IMR-90 (cell line): ENCODE results near the gene LAMC2. TPM values are rescaled to one million over a fixed set of nuclear protein-coding genes. Genes with fewer than 3 reads are reported as not detected.

Experiments used
- ATAC-seq: fragments of 200-7000 bp; cut with Tn5 transposase; 2 replicates; pipeline ENCODE4 v1.9.1; 2020; ENCODE audit warnings: low read depth, mild to moderate bottlenecking, moderate library complexity
- BruUV-seq: library from RNA; stranded (reverse); fragments of 400-500 nt; replicated peaks from 2 replicates; lab custom pipeline; 2021; lab: Mats Ljungman, UMichigan
- CTCF ChIA-PET: fragments of 300-600 bp; formaldehyde crosslinking; extraction: SDS; loops from one replicate; lab custom pipeline; 2021; ENCODE audit warnings: antibody characterized with exemption; lab: Yijun Ruan, JAX
- POLR2A ChIA-PET: fragments of 300-600 bp; sonication (Branson Sonifier 250); formaldehyde crosslinking; loops from one replicate; lab custom pipeline; 2022; ENCODE audit warnings: antibody characterized with exemption; ENCODE audit not compliant: unreplicated experiment; lab: Charles Lee
- DNase-seq: peaks from one replicate; pipeline ENCODE4 v3.0.0; 2013
- H2AFZ ChIP-seq: replicated peaks from 2 replicates; pipeline ENCODE3; 2013; ENCODE audit warnings: low read length, mild to moderate bottlenecking; ENCODE audit not compliant: poor library complexity
- H2AK5ac ChIP-seq: 2 replicates; pipeline ENCODE4 v1.6.1; 2013; ENCODE audit warnings: low read depth, low read length, inconsistent platforms
- H2AK9ac ChIP-seq: replicated peaks from 2 replicates; pipeline ENCODE3; 2013; ENCODE audit warnings: mild to moderate bottlenecking, low read depth, low read length, moderate library complexity; ENCODE audit not compliant: poor library complexity
- H2BK120ac ChIP-seq: 2 replicates; pipeline ENCODE4 v1.6.1; 2013; ENCODE audit warnings: low read depth, low read length, inconsistent platforms
- H2BK15ac ChIP-seq: 3 replicates; pipeline ENCODE4 v1.6.1; 2013; ENCODE audit warnings: low read depth, low read length, inconsistent platforms
- H2BK20ac ChIP-seq: 2 replicates; pipeline ENCODE4 v1.6.1; 2013; ENCODE audit warnings: low read depth, mild to moderate bottlenecking, inconsistent platforms, low read length, moderate library complexity
- H2BK5ac ChIP-seq: 2 replicates; pipeline ENCODE4 v1.6.1; 2013; ENCODE audit warnings: mild to moderate bottlenecking, low read depth, low read length, inconsistent platforms; ENCODE audit not compliant: poor library complexity, severe bottlenecking
- H3K14ac ChIP-seq: replicated peaks from 2 replicates; pipeline ENCODE4 v1.6.1; 2013; ENCODE audit warnings: low read depth, low read length, inconsistent platforms
- H3K18ac ChIP-seq: 2 replicates; pipeline ENCODE4 v1.6.1; 2013; ENCODE audit warnings: low read depth, low read length, control low read depth
- H3K23ac ChIP-seq: 2 replicates; pipeline ENCODE4 v1.6.1; 2013; ENCODE audit warnings: low read depth, low read length, inconsistent platforms
- H3K27ac ChIP-seq: 2 replicates; pipeline ENCODE4 v1.5.1; 2013; ENCODE audit warnings: mild to moderate bottlenecking, control low read depth, low read length; ENCODE audit not compliant: insufficient read depth
- H3K27me3 ChIP-seq: 2 replicates; pipeline ENCODE4 v1.6.1; 2013; ENCODE audit warnings: low read length; ENCODE audit not compliant: control insufficient read depth, insufficient read depth
- H3K36me3 ChIP-seq: 2 replicates; pipeline ENCODE4 v1.6.1; 2013; ENCODE audit warnings: low read length, mixed read lengths; ENCODE audit not compliant: control insufficient read depth, insufficient read depth
- H3K4ac ChIP-seq: 2 replicates; pipeline ENCODE4 v1.6.1; 2013; ENCODE audit warnings: low read depth, low read length, inconsistent platforms
- H3K4me1 ChIP-seq: 2 replicates; pipeline ENCODE4 v1.6.1; 2013; ENCODE audit warnings: low read length, mixed read lengths; ENCODE audit not compliant: control insufficient read depth, insufficient read depth
- H3K4me2 ChIP-seq: 2 replicates; pipeline ENCODE4 v1.6.1; 2013; ENCODE audit warnings: low read depth, mild to moderate bottlenecking, control low read depth, low read length, moderate library complexity
- H3K4me3 ChIP-seq: 2 replicates; pipeline ENCODE4 v1.5.1; 2013; ENCODE audit warnings: low read depth, mild to moderate bottlenecking, control low read depth, low read length, moderate library complexity; ENCODE audit not compliant: insufficient read depth
- H3K56ac ChIP-seq: 2 replicates; pipeline ENCODE4 v1.6.1; 2013; ENCODE audit warnings: low read length, inconsistent platforms; ENCODE audit not compliant: insufficient read depth; ENCODE audit errors: extremely low read depth
- H3K79me1 ChIP-seq, 2 experiments: 2 replicates each; pipeline ENCODE4 v1.6.1; 2013; ENCODE audit warnings: low read length in 2 of 2, inconsistent platforms in 1 of 2, low read depth in 1 of 2
- H3K9ac ChIP-seq: 2 replicates; pipeline ENCODE4 v1.6.1; 2013; ENCODE audit warnings: low read depth, low read length, control low read depth
- H3K9me1 ChIP-seq: 2 replicates; pipeline ENCODE4 v1.6.1; 2013; ENCODE audit warnings: low read length, inconsistent platforms; ENCODE audit not compliant: insufficient read depth
- H3K9me3 ChIP-seq: 2 replicates; pipeline ENCODE4 v1.6.1; 2013; ENCODE audit warnings: low read length; ENCODE audit not compliant: control insufficient read depth, insufficient read depth
- H4K20me1 ChIP-seq: 2 replicates; pipeline ENCODE4 v1.6.1; 2013; ENCODE audit warnings: low read length, inconsistent platforms; ENCODE audit not compliant: insufficient read depth
- H4K5ac ChIP-seq: 2 replicates; pipeline ENCODE4 v1.6.1; 2013; ENCODE audit warnings: mild to moderate bottlenecking, low read depth, low read length, control low read depth
- H4K8ac ChIP-seq, 2 experiments: 2 replicates each; pipeline ENCODE4 v1.6.1; 2013; ENCODE audit warnings: low read depth in 2 of 2, low read length in 2 of 2, control low read depth in 1 of 2, inconsistent platforms in 1 of 2
- H4K91ac ChIP-seq: 2 replicates; pipeline ENCODE4 v1.6.1; 2013; ENCODE audit warnings: low read depth, low read length, inconsistent platforms; ENCODE audit not compliant: insufficient read depth
- CHD1 ChIP-seq: IDR thresholded peaks from 2 replicates; pipeline ENCODE4 v1.6.1; 2012; ENCODE audit warnings: low read depth, low read length, improper control_type of control experiment
- FOS ChIP-seq: fragments of 150-350 bp; IDR thresholded peaks from 2 replicates; pipeline ENCODE4 v1.6.1; 2016; ENCODE audit warnings: low read depth, low read length
- MXI1 ChIP-seq: IDR thresholded peaks from 2 replicates; pipeline ENCODE4 v1.6.1; 2012; ENCODE audit warnings: low read depth, mild to moderate bottlenecking, low read length, moderate library complexity, borderline replicate concordance
- POLR2A ChIP-seq: IDR thresholded peaks from 2 replicates; pipeline ENCODE4 v1.6.1; 2012; ENCODE audit warnings: mild to moderate bottlenecking, low read depth, low read length
- RFX5 ChIP-seq: IDR thresholded peaks from 2 replicates; pipeline ENCODE4 v1.8.0; 2012; ENCODE audit warnings: low read depth, mild to moderate bottlenecking, low read length, moderate library complexity
- WGBS, 2 experiments: methylation state at CpG; one replicate each; pipeline versions ENCODE4 v1.1.5 to v1.1.7; 2013; ENCODE audit warnings: missing lambda C conversion rate in 2 of 2; ENCODE audit not compliant: insufficient read length in 1 of 2; ENCODE audit errors: extremely low coverage in 2 of 2; 5-methylcytosine and 5-hydroxymethylcytosine counted together
- dilution Hi-C: fragments of 300-500 bp; cut with HindIII; formaldehyde crosslinking; loops from one replicate; pipeline ENCODE4 v1.14.3; 2018; ENCODE audit warnings: low sequenced_read_pairs; ENCODE audit not compliant: unreplicated experiment
- in situ Hi-C: fragments of 300-500 bp; cut with MboI; formaldehyde crosslinking; loops from 3 replicates; pipeline ENCODE4 v1.14.3; 2019; ENCODE audit warnings: low sequenced_read_pairs, inconsistent platforms, mixed read lengths
- intact Hi-C: fragments of 100-400 bp; cut with micrococcal nuclease; formaldehyde crosslinking; loops from 2 replicates; pipeline ENCODE4 v1.10.0; 2022
- polyA plus RNA-seq, 3 experiments: library from polyadenylated mRNA; depleted of rRNA; stranded (reverse); fragments of >200 nt; gene quantifications; 2 replicates each; pipeline ENCODE4 v1.2.3, GENCODE V29; 2012; ENCODE audit warnings: low replicate concordance in 1 of 3
- total RNA-seq: library from RNA; depleted of rRNA; stranded (reverse); fragments of >200 nt; gene quantifications from 2 replicates; pipeline ENCODE4 v1.2.3, GENCODE V29; 2012
- TF ChIP-seq, protein P1 (sequence below): fragments of 150-350 bp; IDR thresholded peaks from 2 replicates; pipeline ENCODE4 v1.6.1; 2016; ENCODE audit warnings: low read depth, mild to moderate bottlenecking, low read length, moderate library complexity, borderline replicate concordance

Gene LAMC2
- total and polyA plus RNA-seq, 2 of the 4 experiments (the other 2 are of a cell fraction), result 2.3 to 2.8 TPM

DNA sequence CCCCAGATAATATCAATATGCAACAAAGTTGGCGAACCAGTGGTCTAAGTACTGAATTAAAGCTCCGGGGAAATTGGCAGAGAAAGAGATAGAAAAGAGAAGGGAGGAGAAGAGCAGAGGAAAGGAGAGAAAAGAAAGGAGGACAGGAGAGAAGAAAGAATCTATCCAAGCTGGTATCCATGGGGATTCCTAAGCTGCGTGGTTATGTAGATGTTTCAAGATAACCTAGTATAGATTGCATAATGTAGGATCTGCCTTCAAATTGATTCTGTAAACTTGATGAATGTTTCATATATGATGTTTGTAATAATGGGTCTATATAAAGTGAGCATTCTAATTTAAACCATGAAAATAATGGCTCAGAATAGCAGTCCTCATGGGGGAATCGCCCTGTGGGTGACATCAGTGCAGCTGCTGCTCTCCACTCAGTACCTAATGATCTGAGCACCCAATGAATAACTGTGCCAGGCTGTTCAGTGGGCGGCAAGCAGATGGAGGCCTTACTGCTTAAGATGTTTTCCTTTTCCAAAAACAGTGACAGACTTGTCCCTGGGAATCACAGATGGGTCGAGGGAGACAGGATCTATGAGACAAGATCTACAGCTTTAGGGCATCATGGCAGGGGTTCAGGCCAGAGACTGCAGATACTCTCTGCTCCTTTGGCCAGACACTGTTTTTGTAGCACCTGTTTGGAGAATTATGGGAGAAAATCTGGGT lies 78.0 kb downstream of the LAMC2 start:
- no peak overlapping the region for H2BK5ac ChIP-seq
- ChIA-PET CTCF (no interaction called here), POLR2A (no interaction called here)
- H4K91ac ChIP-seq, result peak overlapping the region; percentile 40; the same call in 1 of the 2 replicates
- WGBS, 2 experiments, result 50% methylated on average over 2 of the region's 6 CpGs; no CpG with 5 or more reads in 1 of the 2 experiments
- H4K5ac ChIP-seq, result no peak overlapping the region
- no peak overlapping the region for H3K4me3 ChIP-seq
- H2BK15ac ChIP-seq, result no peak overlapping the region
- no peak overlapping the region for H4K8ac ChIP-seq
- no peak overlapping the region for H3K4me2 ChIP-seq
- peaks cover 0 to 8% of the 10 kb centered on the region in 2 experiments; a peak in 1 of 4 replicates for H3K79me1 ChIP-seq
- H4K20me1 ChIP-seq, result no peaks in the 10 kb centered on the region
- BruUV-seq, result no TSS peak
- H3K23ac ChIP-seq, result no peak overlapping the region
- H2AK5ac ChIP-seq, result no peak overlapping the region; the same call in 1 of the 2 replicates
- H2BK20ac ChIP-seq, result no peak overlapping the region
- ATAC-seq, result no peak
- in situ Hi-C loops, result no loop called here
- no peaks in the 10 kb centered on the region for H3K9me3 ChIP-seq
- H3K4ac ChIP-seq, result no peak overlapping the region
- H3K9ac ChIP-seq, result no peak overlapping the region
- peaks cover 10% of the 10 kb centered on the region for H3K9me1 ChIP-seq
- no peak overlapping the region for H2BK120ac ChIP-seq
- H3K56ac ChIP-seq, result no peak overlapping the region
- no peak overlapping the region for H2AK9ac ChIP-seq
- peaks cover 6% of the 10 kb centered on the region for H3K4me1 ChIP-seq
- TF ChIP-seq MXI1 (no peak), POLR2A (no peak), CHD1 (no peak), FOS (no peak), RFX5 (no peak)
- TF ChIP-seq, protein P1, sequence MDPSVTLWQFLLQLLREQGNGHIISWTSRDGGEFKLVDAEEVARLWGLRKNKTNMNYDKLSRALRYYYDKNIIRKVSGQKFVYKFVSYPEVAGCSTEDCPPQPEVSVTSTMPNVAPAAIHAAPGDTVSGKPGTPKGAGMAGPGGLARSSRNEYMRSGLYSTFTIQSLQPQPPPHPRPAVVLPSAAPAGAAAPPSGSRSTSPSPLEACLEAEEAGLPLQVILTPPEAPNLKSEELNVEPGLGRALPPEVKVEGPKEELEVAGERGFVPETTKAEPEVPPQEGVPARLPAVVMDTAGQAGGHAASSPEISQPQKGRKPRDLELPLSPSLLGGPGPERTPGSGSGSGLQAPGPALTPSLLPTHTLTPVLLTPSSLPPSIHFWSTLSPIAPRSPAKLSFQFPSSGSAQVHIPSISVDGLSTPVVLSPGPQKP, result no peak
- no peak overlapping the region for H3K27ac ChIP-seq
- DNase-seq, result no peak
- intact Hi-C loops, result no loop called here
- no peak overlapping the region for H2AFZ ChIP-seq
- no peak overlapping the region for H3K14ac ChIP-seq
- H3K18ac ChIP-seq, result no peak overlapping the region
- dilution Hi-C loops, result no loop called here
- no peaks in the 10 kb centered on the region for H3K27me3 ChIP-seq
- no peaks in the 10 kb centered on the region for H3K36me3 ChIP-seq
